ENCODE measurements around the gene CDKN2AIPNL.

CDKN2AIPNL gene

GRCh38 chr5:134458234-134459009 is 46.7 kb upstream of the CDKN2AIPNL start:
- H3K4me3 ChIP-seq (ENCODE audit: low read length) = no peak overlapping the region
- no peaks in the 10 kb centered on the region for H4K20me1 ChIP-seq (ENCODE audit: insufficient read depth, low read length)
- H3K4me2 ChIP-seq (ENCODE audit: low read length) = no peak overlapping the region
- TF ChIP-seq, protein P1, sequence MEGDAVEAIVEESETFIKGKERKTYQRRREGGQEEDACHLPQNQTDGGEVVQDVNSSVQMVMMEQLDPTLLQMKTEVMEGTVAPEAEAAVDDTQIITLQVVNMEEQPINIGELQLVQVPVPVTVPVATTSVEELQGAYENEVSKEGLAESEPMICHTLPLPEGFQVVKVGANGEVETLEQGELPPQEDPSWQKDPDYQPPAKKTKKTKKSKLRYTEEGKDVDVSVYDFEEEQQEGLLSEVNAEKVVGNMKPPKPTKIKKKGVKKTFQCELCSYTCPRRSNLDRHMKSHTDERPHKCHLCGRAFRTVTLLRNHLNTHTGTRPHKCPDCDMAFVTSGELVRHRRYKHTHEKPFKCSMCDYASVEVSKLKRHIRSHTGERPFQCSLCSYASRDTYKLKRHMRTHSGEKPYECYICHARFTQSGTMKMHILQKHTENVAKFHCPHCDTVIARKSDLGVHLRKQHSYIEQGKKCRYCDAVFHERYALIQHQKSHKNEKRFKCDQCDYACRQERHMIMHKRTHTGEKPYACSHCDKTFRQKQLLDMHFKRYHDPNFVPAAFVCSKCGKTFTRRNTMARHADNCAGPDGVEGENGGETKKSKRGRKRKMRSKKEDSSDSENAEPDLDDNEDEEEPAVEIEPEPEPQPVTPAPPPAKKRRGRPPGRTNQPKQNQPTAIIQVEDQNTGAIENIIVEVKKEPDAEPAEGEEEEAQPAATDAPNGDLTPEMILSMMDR (IDR thresholded peaks at IDR 0.05; ENCODE audit: low read depth, low read length) = no peak
- no peak for TF ChIP-seq EZH2phosphoT487 (IDR thresholded peaks at IDR 0.05; ENCODE audit: low read depth)
- no peak overlapping the region for H2AFZ ChIP-seq (ENCODE audit: low read depth, low read length)
- no peaks in the 10 kb centered on the region for H3K4me1 ChIP-seq (ENCODE audit: low read length)
- no peaks in the 10 kb centered on the region for H3K9me3 ChIP-seq (ENCODE audit: insufficient read depth, low read length)
- no peaks in the 10 kb centered on the region for H3K27me3 ChIP-seq (ENCODE audit: low read depth, low read length)
- H3K9ac ChIP-seq (ENCODE audit: low read length) = no peak overlapping the region
- no peaks in the 10 kb centered on the region for H3K79me2 ChIP-seq (ENCODE audit: low read length)
- no peak overlapping the region for H3K27ac ChIP-seq (ENCODE audit: low read length)
- H3K36me3 ChIP-seq (replicated peaks; ENCODE audit: low read depth, low read length) = no peaks in the 10 kb centered on the region

- H3K9me3 ChIP-seq (ENCODE audit: insufficient read depth, low read length) = no peaks in the 10 kb centered on the region
- H3K79me2 ChIP-seq (ENCODE audit: low read length) = no peaks in the 10 kb centered on the region
- H3K4me1 ChIP-seq (ENCODE audit: low read length) = no peaks in the 10 kb centered on the region
- no peak overlapping the region for H3K4me3 ChIP-seq (ENCODE audit: low read length)
- no peak for TF ChIP-seq EZH2phosphoT487 (IDR thresholded peaks at IDR 0.05; ENCODE audit: low read depth)
- TF ChIP-seq, protein P1 (IDR thresholded peaks at IDR 0.05; ENCODE audit: low read depth, low read length) = no peak
- H3K9ac ChIP-seq (ENCODE audit: low read length) = no peak overlapping the region
- no peaks in the 10 kb centered on the region for H3K36me3 ChIP-seq (replicated peaks; ENCODE audit: low read depth, low read length)
- H2AFZ ChIP-seq (ENCODE audit: low read depth, low read length) = no peak overlapping the region
- H3K27ac ChIP-seq (ENCODE audit: low read length) = no peak overlapping the region
- H3K27me3 ChIP-seq (ENCODE audit: low read depth, low read length) = no peaks in the 10 kb centered on the region
- no peaks in the 10 kb centered on the region for H4K20me1 ChIP-seq (ENCODE audit: insufficient read depth, low read length)
- H3K4me2 ChIP-seq (ENCODE audit: low read length) = no peak overlapping the region
These were observed 46.1 kb upstream of the CDKN2AIPNL start for GRCh38 chr5:134457801-134458200.

GRCh38 chr5:134456825-134457224 is 45.1 kb upstream of the CDKN2AIPNL start:
- Histone ChIP-seq H3K4me3 (ENCODE audit: low read length) (no peak overlapping the region), H4K20me1 (ENCODE audit: insufficient read depth, low read length) (no peaks in the 10 kb centered on the region), H3K27ac (ENCODE audit: low read length) (no peak overlapping the region), H3K9me3 (ENCODE audit: insufficient read depth, low read length) (no peaks in the 10 kb centered on the region), H3K9ac (ENCODE audit: low read length) (no peak overlapping the region), H3K79me2 (ENCODE audit: low read length) (no peaks in the 10 kb centered on the region), H3K27me3 (ENCODE audit: low read depth, low read length) (no peaks in the 10 kb centered on the region), H2AFZ (ENCODE audit: low read depth, low read length) (no peak overlapping the region), H3K4me2 (ENCODE audit: low read length) (no peak overlapping the region), H3K4me1 (ENCODE audit: low read length) (no peaks in the 10 kb centered on the region), H3K36me3 (replicated peaks; ENCODE audit: low read depth, low read length) (no peaks in the 10 kb centered on the region)
- no peak for TF ChIP-seq EZH2phosphoT487 (IDR thresholded peaks at IDR 0.05; ENCODE audit: low read depth)
- TF ChIP-seq, protein P1 (IDR thresholded peaks at IDR 0.05; ENCODE audit: low read depth, low read length) = no peak

- Histone ChIP-seq H4K20me1 (ENCODE audit: insufficient read depth, low read length) (no peaks in the 10 kb centered on the region), H3K27ac (ENCODE audit: low read length) (no peak overlapping the region), H3K27me3 (ENCODE audit: low read depth, low read length) (no peaks in the 10 kb centered on the region), H2AFZ (ENCODE audit: low read depth, low read length) (no peak overlapping the region), H3K36me3 (replicated peaks; ENCODE audit: low read depth, low read length) (no peaks in the 10 kb centered on the region), H3K4me2 (ENCODE audit: low read length) (no peak overlapping the region), H3K9ac (ENCODE audit: low read length) (no peak overlapping the region), H3K4me1 (ENCODE audit: low read length) (no peaks in the 10 kb centered on the region), H3K9me3 (ENCODE audit: insufficient read depth, low read length) (no peaks in the 10 kb centered on the region), H3K79me2 (ENCODE audit: low read length) (no peaks in the 10 kb centered on the region), H3K4me3 (ENCODE audit: low read length) (no peak overlapping the region)
- TF ChIP-seq, protein P1 (IDR thresholded peaks at IDR 0.05; ENCODE audit: low read depth, low read length) = no peak
- TF ChIP-seq EZH2phosphoT487 (IDR thresholded peaks at IDR 0.05; ENCODE audit: low read depth) = no peak
These were observed 43.8 kb upstream of the CDKN2AIPNL start for GRCh38 chr5:134455466-134455865.
